Fibroblast of villous mesenchyme (primary cell): Measurements from ENCODE around the gene C12orf76. TPM values are rescaled to one million over a fixed set of nuclear protein-coding genes. Genes with fewer than 3 reads are reported as not detected.

Experiments
- DNase-seq: peaks from one replicate; pipeline ENCODE4 v3.0.0-alpha.2; 2010; ENCODE audit warnings: low read depth
- H3K4me3 ChIP-seq: 2 replicates; pipeline ENCODE4 v1.5.1; 2011; ENCODE audit warnings: low read depth, mild to moderate bottlenecking, low read length
- small RNA-seq: library from RNA; depleted of rRNA; stranded (forward); fragments of <200 nt; gene quantifications from one replicate; pipeline ENCODE3, GENCODE V24; 2012
- total RNA-seq: library from RNA; depleted of rRNA; stranded (reverse); fragments of >200 nt; gene quantifications from 2 replicates; pipeline ENCODE4 v1.2.3, GENCODE V29; 2012
- TF ChIP-seq, protein P1 (sequence below): IDR thresholded peaks from 2 replicates; pipeline ENCODE4 v1.5.1; 2012; ENCODE audit warnings: low read depth, mild to moderate bottlenecking, low read length; ENCODE audit not compliant: insufficient read depth

The C12orf76 gene
- total RNA-seq, 1 donor = 9.5 TPM

DNA sequence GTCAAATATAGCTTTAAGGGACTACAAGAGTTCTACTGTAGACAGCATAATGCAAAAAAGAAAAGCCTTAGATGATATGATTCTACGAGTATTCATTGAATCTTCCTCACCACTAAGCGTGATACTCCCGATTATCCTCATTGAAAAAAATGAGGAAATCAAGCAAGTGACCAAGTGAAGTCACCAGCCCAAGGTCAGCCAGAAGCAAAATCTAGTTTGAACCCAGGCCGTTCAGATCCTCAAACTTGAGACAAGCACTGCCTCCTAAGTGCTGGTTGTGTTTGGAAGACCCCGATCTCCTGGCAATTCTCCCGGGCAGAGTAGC lies 53.0 kb downstream of the C12orf76 start:
- no peak for DNase-seq
- TF ChIP-seq, protein P1, sequence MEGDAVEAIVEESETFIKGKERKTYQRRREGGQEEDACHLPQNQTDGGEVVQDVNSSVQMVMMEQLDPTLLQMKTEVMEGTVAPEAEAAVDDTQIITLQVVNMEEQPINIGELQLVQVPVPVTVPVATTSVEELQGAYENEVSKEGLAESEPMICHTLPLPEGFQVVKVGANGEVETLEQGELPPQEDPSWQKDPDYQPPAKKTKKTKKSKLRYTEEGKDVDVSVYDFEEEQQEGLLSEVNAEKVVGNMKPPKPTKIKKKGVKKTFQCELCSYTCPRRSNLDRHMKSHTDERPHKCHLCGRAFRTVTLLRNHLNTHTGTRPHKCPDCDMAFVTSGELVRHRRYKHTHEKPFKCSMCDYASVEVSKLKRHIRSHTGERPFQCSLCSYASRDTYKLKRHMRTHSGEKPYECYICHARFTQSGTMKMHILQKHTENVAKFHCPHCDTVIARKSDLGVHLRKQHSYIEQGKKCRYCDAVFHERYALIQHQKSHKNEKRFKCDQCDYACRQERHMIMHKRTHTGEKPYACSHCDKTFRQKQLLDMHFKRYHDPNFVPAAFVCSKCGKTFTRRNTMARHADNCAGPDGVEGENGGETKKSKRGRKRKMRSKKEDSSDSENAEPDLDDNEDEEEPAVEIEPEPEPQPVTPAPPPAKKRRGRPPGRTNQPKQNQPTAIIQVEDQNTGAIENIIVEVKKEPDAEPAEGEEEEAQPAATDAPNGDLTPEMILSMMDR = no peak
- H3K4me3 ChIP-seq = peak overlapping the region; percentile 73

GRCh38 chr12:109994401-109995175 lies 53.7 kb downstream of the C12orf76 start:
- DNase-seq = no peak

GRCh38 chr12:109993091-109993490 lies 55.2 kb downstream of the C12orf76 start:
- no peak for DNase-seq
- no peak overlapping the region for H3K4me3 ChIP-seq
- TF ChIP-seq, protein P1 = no peak

More at GRCh38 chr12:109994401-109995175, 53.7 kb downstream of the C12orf76 start:
- peak overlapping the region; percentile 73 for H3K4me3 ChIP-seq
- TF ChIP-seq, protein P1 = no peak

GRCh38 chr12:109991586-109991985 lies 56.7 kb downstream of the C12orf76 start:
- TF ChIP-seq, protein P1 = no peak
- H3K4me3 ChIP-seq = no peak overlapping the region
- DNase-seq = no peak

Small RNA genes lying within 50 kb of the gene (small RNA-seq; reads per million reads assigned to genes)
- gene AC007546.2 = not detected

Other genes with a start within 250 kb of the C12orf76 start
- 0.43 and 0.97 TPM in 2 replicates for gene TRPV4, start 215.1 kb downstream of the C12orf76 start, total RNA-seq
- gene GLTP, start 168.0 kb downstream of the C12orf76 start, total RNA-seq = 50.3 and 52.2 TPM in 2 replicates
- 9.0 and 9.1 TPM in 2 replicates for gene TCHP, start 148.2 kb downstream of the C12orf76 start, total RNA-seq
- 42.5 and 54.4 TPM in 2 replicates for gene GIT2, start 52.2 kb downstream of the C12orf76 start, total RNA-seq
- gene ANKRD13A, start 49.1 kb downstream of the C12orf76 start, total RNA-seq = 144 and 195 TPM in 2 replicates
- gene IFT81, start 75.8 kb upstream of the C12orf76 start, total RNA-seq = 20.6 and 24.2 TPM in 2 replicates
- gene ATP2A2, start 232.7 kb upstream of the C12orf76 start, total RNA-seq = 221 and 247 TPM in 2 replicates